Fibroblast of the aortic adventitia (primary cell): Measurements from ENCODE around the gene DOCK10. TPM values are rescaled to one million over a fixed set of nuclear protein-coding genes. Genes with fewer than 3 reads are reported as not detected.

ENCODE experiments used
- DNase-seq: peaks from one replicate; pipeline ENCODE4 v3.0.0-alpha.2; 2010; ENCODE audit warnings: low read depth
- H3K4me3 ChIP-seq: 2 replicates; pipeline ENCODE4 v1.5.1; 2011; ENCODE audit warnings: low read depth, mild to moderate bottlenecking, control low read depth, low read length, moderate library complexity
- CTCF ChIP-seq: IDR thresholded peaks from 2 replicates; pipeline ENCODE4 v1.5.1; 2011; ENCODE audit warnings: mild to moderate bottlenecking, low read length, control low read depth, inconsistent platforms; ENCODE audit not compliant: insufficient read depth
- total RNA-seq: library from RNA; depleted of rRNA; stranded (reverse); fragments of >200 nt; gene quantifications from 2 replicates; pipeline ENCODE4 v1.2.3, GENCODE V29; 2012; ENCODE audit warnings: low replicate concordance

The DOCK10 gene
- total RNA-seq, 1 donor, result 66.2 TPM

- no peak for DNase-seq
- H3K4me3 ChIP-seq, result no peak overlapping the region
- TF ChIP-seq CTCF, result no peak
These were observed 114.6 kb downstream of the DOCK10 start for GRCh38 chr2:224927646-224928173.

GRCh38 chr2:224927011-224927410 lies 115.3 kb downstream of the DOCK10 start:
- H3K4me3 ChIP-seq, result no peak overlapping the region
- DNase-seq, result no peak
- no peak for TF ChIP-seq CTCF

- DNase-seq, result peak; percentile 45
- H3K4me3 ChIP-seq, result no peak overlapping the region
These were observed 116.5 kb downstream of the DOCK10 start for GRCh38 chr2:224925810-224926100.

GRCh38 chr2:224925061-224925809 lies 117.0 kb downstream of the DOCK10 start:
- DNase-seq, result no peak
- TF ChIP-seq CTCF, result no peak
- H3K4me3 ChIP-seq, result no peak overlapping the region

More at GRCh38 chr2:224925810-224926100, 116.5 kb downstream of the DOCK10 start:
- TF ChIP-seq CTCF, result no peak

GRCh38 chr2:224924631-224925030 lies 117.6 kb downstream of the DOCK10 start:
- DNase-seq, result no peak
- no peak overlapping the region for H3K4me3 ChIP-seq
- no peak for TF ChIP-seq CTCF

GRCh38 chr2:224922142-224922727 lies 120.0 kb downstream of the DOCK10 start:
- no peak for DNase-seq
- TF ChIP-seq CTCF, result no peak
- no peak overlapping the region for H3K4me3 ChIP-seq
